ENCODE data around the gene WDR27.

Gene WDR27

GRCh38 chr6:169701954-169702839 is at the start of gene WDR27, which contains the start of gene C6orf120:
TSS of gene WDR27 (minus strand) at chr6:169702029. CDS start at chr6:169689005, 13,024 bp downstream.
TSS of gene C6orf120 (plus strand) at chr6:169702126. CDS start at chr6:169702460, 334 bp downstream.
- peak; percentile 93 for DNase-seq (ENCODE audit: low read depth)

- DNase-seq (ENCODE audit: low read depth): no peak
Measured at GRCh38 chr6:169746556-169746955, 44.7 kb upstream of the WDR27 start.

- no peak for DNase-seq (ENCODE audit: low read depth)
Measured at GRCh38 chr6:169745405-169745804, 43.6 kb upstream of the WDR27 start.

- no peak for DNase-seq (ENCODE audit: low read depth)
Measured at GRCh38 chr6:169741344-169741743, 39.5 kb upstream of the WDR27 start.

GRCh38 chr6:169738976-169739529 is 37.2 kb upstream of the WDR27 start:
- no peak for DNase-seq (ENCODE audit: low read depth)

GRCh38 chr6:169738204-169738975 is 36.6 kb upstream of the WDR27 start:
- no peak for DNase-seq (ENCODE audit: low read depth)

GRCh38 chr6:169729961-169730360 is 28.1 kb upstream of the WDR27 start:
- DNase-seq (ENCODE audit: low read depth): no peak

- no peak for DNase-seq (ENCODE audit: low read depth)
Measured at GRCh38 chr6:169726963-169727362, 25.1 kb upstream of the WDR27 start.

GRCh38 chr6:169726049-169726400 is 24.2 kb upstream of the WDR27 start:
- DNase-seq (ENCODE audit: low read depth): no peak

GRCh38 chr6:169725125-169726048 is 23.6 kb upstream of the WDR27 start:
- no peak for DNase-seq (ENCODE audit: low read depth)

GRCh38 chr6:169724494-169725124 is 22.8 kb upstream of the WDR27 start, which contains the start of gene PHF10:
TSS of gene PHF10 (minus strand) at chr6:169724500. CDS start at chr6:169723931, 569 bp downstream.
- DNase-seq (ENCODE audit: low read depth): peak; percentile 54

- DNase-seq (ENCODE audit: low read depth): peak; percentile 29
Measured at GRCh38 chr6:169723991-169724493, 22.2 kb upstream of the WDR27 start.

GRCh38 chr6:169723200-169723909 is 21.5 kb upstream of the WDR27 start:
- peak; percentile 53 for DNase-seq (ENCODE audit: low read depth)

- DNase-seq (ENCODE audit: low read depth): peak; percentile 16
Measured at GRCh38 chr6:169722362-169723199, 20.8 kb upstream of the WDR27 start.

GRCh38 chr6:169720207-169720855 is 18.5 kb upstream of the WDR27 start:
- no peak for DNase-seq (ENCODE audit: low read depth)

GRCh38 chr6:169719117-169719516 is 17.3 kb upstream of the WDR27 start:
- no peak for DNase-seq (ENCODE audit: low read depth)

- no peak for DNase-seq (ENCODE audit: low read depth)
Measured at GRCh38 chr6:169714595-169714994, 12.8 kb upstream of the WDR27 start.

GRCh38 chr6:169714178-169714577 is 12.3 kb upstream of the WDR27 start:
- no peak for DNase-seq (ENCODE audit: low read depth)

- no peak for DNase-seq (ENCODE audit: low read depth)
Measured at GRCh38 chr6:169710009-169710408, 8.2 kb upstream of the WDR27 start.
